Choroid plexus epithelial cell (primary cell): Measurements from ENCODE around the gene TTC1.
"Not testable (repeated sequence)": the region's sequence is repeated elsewhere in the genome, so short reads cannot be mapped to it uniquely, and the experiment has no call there.

Experiments used
- DNase-seq: peaks from one replicate; pipeline ENCODE4 v3.0.0-alpha.2; 2010; ENCODE audit warnings: low read depth
- H3K4me3 ChIP-seq: 2 replicates; pipeline ENCODE4 v1.5.1; 2011; ENCODE audit warnings: low read depth, mild to moderate bottlenecking, control low read depth, low read length, moderate library complexity
- CTCF ChIP-seq: conservative IDR thresholded peaks from 2 replicates; pipeline ENCODE4 v1.5.1; 2011; ENCODE audit warnings: low read depth, mild to moderate bottlenecking, control low read depth, inconsistent platforms, low read length, moderate library complexity

TTC1 gene

DNA sequence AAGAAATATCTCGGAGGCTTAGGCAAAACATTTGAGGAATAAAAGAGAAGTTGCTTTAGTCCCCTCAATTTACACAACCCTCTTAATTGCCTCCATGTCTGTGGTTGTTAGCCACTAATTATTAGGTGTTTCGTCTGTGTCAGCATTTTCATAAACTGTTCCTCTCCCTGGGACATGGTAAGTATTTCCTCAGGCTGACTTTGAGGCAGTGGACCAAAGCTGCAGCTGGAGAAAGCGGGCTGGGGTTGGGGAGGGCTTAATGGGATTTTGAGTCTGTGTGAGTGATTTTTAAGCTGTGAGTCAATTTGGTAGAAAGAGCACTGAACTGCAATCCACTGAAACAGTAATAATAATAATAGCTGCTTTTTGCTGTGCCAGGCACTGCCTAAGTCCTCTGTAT lies 13.0 kb upstream of the TTC1 start:
- H3K4me3 ChIP-seq, result no peak overlapping the region
- TF ChIP-seq CTCF, result no peak
- no peak for DNase-seq

DNA sequence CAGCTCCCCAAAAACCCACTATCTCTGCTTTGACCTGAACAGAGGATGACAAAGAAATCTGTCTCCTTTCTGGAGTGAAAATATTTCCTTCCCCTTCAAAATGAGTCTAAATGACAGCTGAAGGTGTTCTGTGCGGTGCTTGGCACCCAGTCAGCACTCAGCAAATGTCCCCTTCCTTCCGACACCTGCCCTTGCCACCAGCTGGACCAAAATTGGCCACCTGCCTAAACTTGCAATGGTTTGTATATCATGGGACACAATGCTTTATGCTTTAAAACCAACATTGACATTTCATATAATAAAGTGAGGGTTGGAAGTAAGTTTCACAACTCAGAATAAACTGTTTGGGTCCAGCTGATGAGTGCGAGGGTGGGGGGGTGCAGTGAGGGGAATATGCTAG lies 7.5 kb upstream of the TTC1 start:
- no peak for DNase-seq
- TF ChIP-seq CTCF, result no peak

DNA sequence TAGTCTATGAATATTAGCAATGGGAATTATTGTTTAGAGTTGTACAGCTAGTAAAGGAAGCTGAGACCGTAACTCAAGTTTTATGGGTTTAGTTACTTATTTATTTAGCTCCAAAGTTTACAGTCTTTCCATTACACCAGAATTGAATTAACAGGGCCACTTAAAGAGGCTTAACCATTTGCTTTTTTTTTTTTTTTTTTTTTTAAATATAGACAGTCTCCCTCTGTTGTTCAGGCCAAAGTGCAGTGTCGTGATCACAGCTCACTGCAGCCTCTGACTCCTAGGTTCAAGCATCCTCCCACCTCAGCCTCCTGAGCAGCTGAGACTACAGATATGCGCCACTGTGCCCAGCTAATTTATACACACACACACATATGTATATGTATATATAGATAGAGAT lies 1.4 kb upstream of the TTC1 start:
- TF ChIP-seq CTCF, result no peak
- no peak overlapping the region for H3K4me3 ChIP-seq
- no peak for DNase-seq

More for the DNA sequence above, 7.5 kb upstream of the TTC1 start:
- no peak overlapping the region for H3K4me3 ChIP-seq

DNA sequence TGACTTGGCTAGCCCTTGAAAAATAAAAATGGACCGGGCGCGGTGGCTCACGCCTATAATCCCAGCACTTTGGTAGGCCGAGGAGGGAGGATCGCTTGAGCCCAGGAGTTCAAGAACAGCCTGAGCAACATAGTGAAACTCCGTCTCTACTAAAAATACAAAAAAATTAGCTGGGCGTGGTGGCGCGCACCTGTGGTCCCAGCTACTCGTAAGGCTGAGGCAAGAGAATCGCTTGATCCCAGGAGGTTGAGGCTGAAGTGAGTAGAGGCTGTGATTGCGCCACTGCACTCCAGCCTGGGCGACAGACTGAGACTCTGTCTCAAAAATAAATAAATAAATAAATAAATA lies 436 bp upstream of the TTC1 start:
- not testable (repeated sequence) for DNase-seq
- peak overlapping the region; percentile 98 for H3K4me3 ChIP-seq

- no peak for TF ChIP-seq CTCF
- DNase-seq, result peak; percentile 9
- peak overlapping the region; percentile 98 for H3K4me3 ChIP-seq
Observed at GRCh38 chr5:160009591-160009989, 651 bp downstream of the TTC1 start.

DNA sequence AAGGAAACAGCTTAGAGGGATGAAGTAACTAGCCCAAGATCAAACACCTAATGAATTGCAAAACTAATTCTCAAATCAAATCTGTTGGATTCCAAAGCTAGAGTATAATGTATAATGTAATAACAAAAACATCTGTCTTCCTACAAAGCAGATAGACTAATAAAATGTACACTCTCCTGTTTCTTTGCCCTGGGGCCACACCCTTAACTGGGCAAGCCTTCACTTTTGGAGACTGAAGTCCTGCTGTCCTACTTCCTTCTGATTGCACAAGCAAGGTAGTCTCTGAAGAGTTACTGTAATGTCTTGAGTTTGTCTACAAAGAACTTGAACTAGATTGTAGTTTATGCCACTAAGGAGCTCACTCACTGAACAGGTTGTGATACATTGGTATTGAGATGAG lies 2.5 kb downstream of the TTC1 start:
- TF ChIP-seq CTCF, result no peak
- no peak for DNase-seq
- no peak overlapping the region for H3K4me3 ChIP-seq

DNA sequence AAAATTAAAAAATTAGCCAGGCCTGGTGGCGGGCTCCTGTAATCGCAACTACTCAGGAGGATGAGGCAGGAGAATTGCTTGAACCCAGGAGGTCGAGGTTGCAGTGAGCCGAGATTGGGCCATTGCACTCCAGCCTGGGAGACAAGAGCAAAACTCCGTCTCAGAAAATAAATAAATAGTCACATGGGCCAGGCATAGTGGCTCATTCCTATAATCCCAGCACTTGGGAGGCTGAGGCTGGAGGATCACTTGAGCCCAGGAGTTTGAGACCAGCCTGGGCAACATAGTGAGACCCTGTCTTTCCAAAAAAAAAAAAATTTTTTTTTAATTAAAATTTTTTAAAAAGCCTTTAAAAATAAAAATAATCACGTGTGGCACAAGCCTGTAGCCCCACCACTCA lies 5.3 kb downstream of the TTC1 start:
- H3K4me3 ChIP-seq, DNase-seq: not testable (repeated sequence)

DNA sequence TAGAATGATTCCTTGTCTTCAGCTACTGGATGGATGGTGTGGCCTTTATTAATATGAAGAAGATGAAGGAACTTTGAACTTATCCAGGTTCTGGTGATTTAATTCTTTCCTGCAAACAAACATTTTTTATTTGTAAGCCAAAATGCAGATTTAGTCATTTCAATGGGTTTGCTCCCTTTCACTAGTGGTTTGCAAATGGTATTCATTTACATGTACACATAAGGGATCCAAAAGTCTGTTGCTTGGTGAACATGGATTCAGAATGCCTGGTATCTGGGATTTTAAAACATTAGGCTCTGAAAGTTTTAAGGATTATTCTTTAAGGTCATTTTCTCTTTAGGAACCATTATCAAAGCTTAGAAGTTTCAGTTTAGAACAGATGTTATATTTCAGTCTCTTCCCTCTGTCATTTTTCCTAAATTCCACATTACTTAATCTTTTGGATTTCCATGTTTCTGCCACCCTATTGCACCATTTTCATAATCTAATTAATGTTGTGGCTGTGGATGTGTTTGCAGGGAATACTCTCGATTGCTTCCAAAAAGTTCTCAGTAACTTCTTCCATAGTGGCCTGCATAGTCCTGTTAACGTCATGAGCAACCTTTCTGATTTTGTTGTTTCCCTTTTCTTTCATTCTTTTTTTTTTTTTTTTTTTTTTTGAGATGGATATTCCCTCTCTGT lies 10.1 kb downstream of the TTC1 start:
- no peak for TF ChIP-seq CTCF
- DNase-seq, result no peak
- no peak overlapping the region for H3K4me3 ChIP-seq
